Inflammatory macrophage treated with lipopolysaccharide for 4 hours (primary cell): ENCODE results near the gene TXNL4B.
A peak's percentile ranks its signal among the peaks of the same experiment; 100 is the strongest.

Experiments used
- DNase-seq: peaks from one replicate; pipeline ENCODE4 v3.0.0-alpha.2; 2020

Gene TXNL4B

DNA sequence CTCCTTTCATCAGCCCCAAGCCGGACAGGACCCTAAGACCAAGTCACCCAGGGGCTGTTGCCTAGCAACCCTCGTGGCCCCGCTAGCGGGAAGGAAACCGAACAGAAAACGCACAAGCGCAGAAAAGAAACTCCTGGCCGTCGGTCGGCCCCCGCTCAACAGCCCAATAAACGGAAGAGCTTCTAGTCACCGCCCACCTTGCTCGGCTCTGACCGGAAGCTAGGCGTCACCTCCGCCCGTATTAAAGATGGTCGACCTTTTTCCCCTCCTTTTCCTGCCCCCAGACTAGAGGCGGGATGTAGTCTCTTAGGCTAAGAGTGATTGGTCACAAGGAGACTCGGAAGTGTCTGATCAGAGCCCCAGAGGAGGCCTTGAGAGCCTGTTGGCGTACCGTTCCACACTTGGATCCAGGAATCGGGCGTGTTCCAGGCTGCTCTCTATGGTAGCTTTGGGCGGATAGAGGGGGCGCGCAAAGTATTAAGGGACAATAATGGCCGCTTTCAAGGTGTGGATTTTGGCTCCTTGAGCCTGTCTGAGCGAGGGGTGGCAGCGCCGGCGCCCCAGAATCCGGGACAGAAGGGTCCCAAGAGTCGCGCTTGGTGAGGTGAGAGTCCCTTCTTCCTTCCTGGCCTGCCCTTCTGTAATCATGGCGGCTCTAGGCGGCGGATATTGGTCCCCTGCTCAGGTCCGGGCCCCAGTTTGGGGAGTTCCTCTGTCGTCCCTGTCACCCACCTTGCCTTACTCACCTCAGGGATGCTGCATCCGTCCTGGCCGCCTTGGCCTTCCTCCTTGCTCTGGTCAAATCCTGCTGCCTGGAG, at the start of gene TXNL4B, which contains the start of gene DHX38:
TSS of gene TXNL4B (minus strand) at position 173 of the 818 bp plus-strand sequence. CDS start 2,871 bp downstream, outside the sequence.
TSS of gene DHX38 (plus strand) at position 400 of the 818 bp plus-strand sequence. CDS start 2,311 bp downstream, outside the sequence.
- peak; percentile 99 for DNase-seq

DNA sequence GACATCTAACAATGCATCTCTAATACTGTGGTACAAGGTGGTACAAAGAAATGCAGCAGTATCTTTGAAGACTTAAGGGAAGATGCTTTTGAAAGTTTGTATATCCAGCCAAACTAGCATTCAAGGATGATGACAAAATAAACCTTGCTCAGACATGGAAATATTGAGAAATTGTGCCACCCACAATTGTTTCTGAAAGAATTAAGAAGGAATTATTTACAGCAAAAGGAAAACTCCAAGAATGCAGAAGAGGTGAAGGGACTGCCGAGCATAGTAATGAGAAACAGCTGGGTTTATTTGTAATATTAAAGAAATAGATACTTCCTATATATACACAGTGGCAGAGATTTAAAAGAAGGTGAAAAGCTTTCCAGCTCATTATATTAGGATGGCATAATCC, 49.1 kb upstream of the TXNL4B start:
- peak; percentile 47 for DNase-seq

DNA sequence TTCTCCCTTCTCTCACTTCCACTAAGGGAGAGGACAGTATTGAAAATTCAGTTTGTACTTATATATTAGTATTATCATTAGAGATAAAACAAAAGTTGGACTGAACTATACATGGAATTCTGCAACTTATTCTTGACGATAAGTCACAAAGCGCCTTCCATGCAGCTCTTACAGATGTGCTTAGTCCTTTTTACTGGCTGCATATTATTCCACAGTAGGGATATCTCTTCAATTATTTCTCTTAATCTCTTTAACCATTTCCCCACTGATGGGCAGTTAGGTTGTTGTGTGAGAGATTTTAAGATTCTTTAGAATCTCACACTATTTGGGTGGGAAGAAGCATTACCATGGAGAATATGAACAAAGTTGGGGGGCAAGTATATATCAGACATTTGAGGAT, 46.5 kb upstream of the TXNL4B start:
- no peak for DNase-seq

DNA sequence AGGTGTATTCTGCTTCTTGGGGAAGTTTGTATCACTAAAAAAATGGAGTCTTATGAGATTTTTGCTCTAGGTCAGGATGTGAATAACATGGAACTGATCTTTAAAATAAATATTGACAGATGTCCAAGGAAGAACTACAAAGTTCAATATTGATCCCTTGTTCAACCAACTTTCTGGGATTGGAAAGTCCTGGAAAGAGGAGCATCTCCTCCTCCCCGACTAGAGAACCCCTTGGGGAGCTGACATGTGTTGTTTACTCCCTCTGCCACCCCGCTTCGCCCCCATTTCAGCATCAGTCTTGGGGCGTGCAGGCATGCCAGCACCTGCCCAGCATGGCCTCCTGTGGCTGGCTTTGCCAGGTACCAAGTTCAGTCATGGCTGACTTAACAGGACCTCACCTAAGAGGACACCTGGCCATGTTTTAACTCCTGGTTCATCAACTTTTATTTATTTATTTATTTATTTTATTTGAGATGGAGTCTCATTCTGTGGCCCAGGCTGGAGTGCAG, 44.7 kb upstream of the TXNL4B start:
- DNase-seq = no peak

DNA sequence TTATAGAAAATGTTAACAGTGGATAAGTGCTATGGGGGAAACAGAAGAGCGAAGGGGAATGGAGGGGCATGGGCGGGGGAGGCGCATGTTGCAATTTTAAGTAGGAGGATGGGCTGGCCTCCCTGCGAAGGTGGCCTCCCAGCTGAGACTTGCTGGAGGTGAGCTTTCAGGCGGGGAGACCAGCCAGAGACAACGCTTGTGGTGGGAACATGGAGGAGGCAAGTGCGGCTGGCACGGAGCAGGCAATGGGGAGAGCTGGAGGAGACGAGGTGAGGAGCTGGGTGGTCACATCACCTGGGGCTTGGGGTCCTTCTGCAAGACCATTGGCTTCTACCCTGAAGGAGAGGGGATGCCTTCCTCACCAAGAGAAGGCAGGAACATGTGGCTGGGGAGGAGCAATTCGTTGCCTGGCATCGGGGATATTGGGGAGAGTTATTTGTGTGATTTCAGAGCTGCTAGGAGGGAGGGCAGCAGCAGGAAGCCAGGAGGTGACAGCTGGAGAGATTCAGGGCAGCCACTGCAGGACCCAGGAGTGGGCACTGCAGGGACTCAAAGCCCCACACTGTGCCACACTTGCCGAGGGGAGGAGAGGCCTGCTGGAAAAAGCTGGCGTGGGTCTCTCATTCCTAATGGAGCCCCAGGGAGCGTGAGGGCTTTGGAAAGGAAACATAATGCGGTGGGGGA, 44.1 kb upstream of the TXNL4B start:
- DNase-seq = no peak

DNA sequence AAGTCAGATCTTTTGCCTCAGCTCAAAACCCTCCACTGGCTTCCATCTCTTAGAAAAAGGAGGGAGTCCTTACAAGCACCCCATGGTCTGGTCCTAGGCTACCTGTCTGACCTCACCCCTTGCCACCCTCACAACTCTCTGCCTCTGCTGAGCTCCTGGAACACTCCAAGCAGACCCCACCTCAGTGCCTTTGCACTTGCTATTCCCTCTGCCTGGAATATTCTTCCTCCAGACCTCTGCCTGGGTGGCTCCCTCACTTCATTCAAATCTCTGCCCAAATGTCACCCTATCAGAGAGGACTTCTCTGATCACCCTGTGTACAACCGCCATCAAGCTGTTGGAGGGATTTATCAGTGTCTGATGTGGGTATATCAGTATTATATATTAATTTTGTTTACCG, 41.1 kb upstream of the TXNL4B start:
- no peak for DNase-seq

DNA sequence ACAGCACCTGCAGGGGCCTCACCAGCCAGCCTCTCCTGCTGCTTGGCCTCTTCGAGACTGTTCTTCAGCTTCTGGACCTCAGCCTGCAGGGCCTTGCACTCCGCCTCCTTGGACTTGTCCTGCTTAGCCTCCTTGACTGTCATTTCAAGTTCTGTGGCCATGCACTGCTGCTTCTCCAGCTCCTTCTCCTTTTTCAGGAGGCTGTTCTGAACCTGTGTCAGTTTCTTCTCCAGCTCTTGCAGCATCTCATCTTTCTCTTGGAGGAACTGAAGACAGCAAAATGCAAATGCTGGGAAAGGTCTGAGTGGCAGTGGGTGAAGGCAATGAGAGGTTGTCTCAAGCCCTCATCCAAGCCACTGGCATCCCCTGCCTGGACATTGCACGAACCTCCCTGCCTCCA, 39.3 kb upstream of the TXNL4B start:
- DNase-seq = peak; percentile 37

DNA sequence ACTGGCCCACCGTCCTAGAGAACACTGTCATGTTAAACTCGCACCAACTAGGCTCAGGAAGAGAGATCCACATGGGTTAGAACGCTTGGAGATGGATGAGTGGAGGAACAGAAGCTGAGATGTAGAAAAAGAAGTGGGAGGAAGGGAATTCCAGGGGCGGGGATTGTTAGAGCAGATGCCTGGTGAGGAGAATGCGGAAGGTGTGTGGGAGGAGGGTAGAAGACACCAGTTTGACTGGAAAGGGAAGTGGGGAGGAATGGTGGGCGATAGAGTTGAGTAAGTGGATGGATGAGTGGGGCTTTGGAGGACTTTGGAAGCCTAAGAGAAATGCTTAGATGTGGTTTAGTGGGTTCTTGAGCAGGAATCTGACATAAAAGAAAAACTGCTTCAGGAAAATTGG, 37.6 kb upstream of the TXNL4B start:
- peak; percentile 95 for DNase-seq

DNA sequence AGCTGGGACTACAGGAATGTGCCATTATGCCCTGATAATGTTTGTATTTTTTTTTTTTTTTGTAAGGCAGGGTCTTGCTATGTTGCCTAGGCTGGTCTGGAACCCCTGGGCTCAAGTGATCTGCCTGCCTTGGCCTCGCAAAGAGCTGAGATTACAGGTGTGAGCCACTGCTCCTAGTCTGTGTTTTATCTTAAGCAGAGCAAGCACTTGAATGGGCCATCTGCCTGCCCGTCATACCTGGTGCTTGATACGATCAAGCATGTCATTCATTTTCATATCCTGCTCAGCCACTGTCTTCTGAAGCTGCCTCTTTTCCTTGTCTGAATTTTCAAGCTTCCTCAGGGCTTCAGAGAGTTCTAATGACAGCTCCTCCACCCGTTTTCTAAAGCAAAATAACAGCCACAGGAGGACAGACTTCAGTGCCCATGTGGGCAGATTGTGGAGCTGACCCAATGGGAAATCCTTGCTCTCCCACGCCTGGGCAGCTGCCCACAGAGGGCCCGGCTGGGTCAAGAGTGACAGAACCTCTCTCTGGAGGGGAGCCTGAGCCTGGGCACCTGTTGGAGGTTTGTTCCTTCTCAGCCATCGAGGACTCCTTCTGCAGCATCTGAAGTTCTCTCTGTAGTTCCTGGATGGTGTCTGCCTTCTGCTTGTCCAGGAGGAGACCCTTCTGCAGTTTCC, 36.7 kb upstream of the TXNL4B start:
- DNase-seq = peak; percentile 9

DNA sequence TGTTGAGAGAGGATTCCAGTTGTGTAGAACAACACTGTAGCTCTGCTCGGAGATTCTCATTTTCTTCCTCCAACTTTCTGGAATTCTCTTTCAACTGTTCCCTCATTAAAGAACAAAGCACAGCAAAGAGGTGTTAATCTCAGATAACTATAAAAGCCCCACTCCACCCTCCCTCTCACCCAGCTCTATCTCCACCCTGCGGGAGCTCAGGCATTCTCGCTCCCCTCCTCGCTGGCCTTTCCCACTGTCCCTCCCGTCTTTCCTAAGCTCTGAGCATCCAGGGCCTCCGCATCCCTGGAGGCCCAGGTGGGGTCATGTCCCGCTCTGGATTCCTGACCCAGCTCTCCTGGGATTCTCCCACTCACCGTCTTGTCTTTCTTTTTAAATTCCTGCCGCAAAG, 35.3 kb upstream of the TXNL4B start:
- no peak for DNase-seq

DNA sequence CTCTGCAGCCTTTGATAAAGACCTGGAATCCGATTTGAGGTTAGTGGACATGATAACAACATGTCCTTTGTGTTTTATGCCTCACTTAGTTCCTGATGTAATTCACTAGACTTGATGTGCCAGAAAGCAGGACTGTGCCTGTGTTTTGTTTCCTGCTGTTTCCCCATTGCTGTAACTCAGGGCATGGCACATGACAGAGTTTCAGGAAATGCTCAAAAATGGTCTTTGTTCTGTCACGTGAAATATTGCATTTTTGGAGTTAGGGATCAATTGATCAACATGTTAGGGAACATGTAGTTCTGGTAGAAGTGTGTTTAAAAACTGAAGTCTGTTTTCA, 33.0 kb upstream of the TXNL4B start:
- peak; percentile 46 for DNase-seq

DNA sequence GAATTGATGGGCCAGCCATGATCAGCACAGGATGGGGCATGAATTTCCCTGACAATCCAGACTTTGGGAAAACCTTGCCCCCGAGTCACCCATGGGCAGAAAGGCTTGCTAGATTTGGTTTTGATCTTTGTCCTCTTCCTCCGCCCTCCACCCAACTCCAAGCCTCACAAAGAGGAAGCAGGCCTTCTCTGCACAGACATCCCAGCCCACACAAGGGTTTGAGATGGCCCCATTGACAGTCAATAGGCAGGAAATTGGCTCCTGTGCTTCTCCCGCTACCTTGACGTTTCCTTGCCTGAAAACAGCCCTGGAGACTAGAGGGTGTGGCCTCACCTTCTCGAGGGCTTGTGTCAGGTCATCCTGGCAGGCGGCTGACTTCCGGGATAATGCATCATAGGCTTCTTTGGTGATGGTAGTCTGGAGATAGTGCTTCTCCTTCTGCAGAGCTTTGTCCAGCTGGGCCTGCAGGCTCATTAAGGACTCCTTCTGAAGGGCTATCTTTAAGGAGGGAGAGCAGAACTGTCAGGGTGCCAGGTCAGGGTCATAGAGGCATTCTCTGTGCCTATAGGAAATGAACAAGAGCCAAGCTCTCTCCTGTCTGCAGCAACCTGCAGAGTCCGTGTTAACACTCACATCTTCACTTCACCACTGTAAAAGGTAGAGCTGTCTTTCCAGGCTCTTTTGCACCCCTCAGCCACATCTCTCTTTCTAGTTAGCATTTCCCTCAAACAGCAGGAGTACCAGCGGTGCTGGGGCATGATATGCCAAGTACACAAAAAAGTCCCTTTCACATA, 32.4 kb upstream of the TXNL4B start:
- peak; percentile 74 for DNase-seq

DNA sequence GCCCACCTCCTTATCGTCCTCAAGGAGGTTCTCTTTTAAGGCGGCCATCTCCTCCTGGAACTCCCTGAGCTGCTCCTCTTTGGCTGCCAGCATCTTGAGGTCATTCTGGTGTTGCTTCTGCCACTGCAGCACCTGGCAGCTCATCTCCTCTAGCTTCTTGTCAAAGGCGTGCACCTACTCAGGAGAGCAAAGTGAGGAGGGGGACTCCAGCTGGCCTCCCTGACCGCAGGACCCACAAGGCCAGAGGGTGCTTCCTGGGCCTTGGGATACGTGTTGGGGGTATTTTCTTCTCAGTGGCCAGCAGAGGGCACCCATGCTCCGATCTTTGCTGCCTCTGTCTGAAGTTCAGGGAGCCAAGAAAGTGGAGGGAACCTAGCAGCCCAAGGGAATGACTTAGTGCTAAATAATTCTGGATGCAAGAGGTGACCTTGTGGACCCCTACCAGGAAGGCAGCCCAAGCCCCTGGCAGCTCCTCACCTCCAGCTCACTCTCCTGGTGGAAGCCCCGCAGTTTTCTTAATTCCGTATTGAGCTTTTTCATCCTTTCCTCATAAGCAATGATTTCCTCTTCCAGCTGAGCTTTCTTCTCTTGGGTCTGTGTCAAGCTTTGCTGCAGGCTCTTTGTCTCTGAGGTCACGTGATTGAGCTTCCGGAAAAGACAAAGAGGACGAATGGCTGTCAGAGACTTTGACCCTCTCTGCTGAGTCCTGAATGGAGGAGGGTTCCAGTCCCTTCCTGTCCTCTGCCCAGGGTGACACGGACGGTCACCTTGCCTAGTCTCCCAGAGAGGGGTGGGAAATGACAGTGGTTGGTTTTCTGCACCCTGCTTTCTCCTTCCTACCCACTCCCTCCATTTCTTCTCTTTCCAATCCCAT, 31.6 kb upstream of the TXNL4B start:
- DNase-seq = peak; percentile 69

DNA sequence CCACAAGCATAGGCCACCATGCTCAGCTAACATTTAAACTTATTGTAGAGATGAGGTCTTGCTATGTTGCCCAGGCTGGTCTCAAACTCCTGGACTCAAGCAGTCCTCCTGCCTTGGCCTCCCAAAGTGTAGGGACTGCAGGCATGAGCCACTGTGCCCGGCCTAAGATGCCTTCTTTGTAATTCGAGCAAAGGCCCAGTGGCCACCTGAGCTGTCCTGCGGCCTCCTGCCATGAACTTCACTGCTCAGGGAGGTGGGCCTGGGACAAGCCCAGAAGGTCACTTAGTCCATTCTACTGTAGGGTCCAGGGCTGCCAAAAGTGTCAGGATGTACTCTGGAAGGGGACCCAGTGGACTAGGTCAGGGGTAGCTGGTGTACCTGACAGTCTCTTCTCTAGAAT, 30.7 kb upstream of the TXNL4B start:
- DNase-seq = no peak

DNA sequence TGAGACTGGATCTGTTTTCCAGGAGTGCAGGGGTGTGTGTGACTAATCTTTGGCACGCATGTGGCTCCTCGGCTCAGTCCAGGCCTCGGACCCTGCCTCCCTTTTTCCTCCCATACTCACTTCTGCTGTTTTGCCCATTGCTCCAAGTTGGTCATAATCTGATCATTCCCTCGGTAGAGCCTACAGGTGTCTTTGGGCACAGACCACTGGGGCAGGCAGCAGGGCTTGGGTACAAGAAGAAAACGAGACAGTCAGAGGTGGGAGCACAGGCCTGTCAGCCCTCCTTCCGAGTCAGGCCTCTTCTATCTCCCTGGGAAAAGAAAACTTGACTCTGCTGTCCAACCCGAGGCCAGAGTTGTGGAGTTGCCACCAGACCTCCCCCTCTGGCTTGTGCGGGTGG, 30.0 kb upstream of the TXNL4B start:
- DNase-seq = no peak

DNA sequence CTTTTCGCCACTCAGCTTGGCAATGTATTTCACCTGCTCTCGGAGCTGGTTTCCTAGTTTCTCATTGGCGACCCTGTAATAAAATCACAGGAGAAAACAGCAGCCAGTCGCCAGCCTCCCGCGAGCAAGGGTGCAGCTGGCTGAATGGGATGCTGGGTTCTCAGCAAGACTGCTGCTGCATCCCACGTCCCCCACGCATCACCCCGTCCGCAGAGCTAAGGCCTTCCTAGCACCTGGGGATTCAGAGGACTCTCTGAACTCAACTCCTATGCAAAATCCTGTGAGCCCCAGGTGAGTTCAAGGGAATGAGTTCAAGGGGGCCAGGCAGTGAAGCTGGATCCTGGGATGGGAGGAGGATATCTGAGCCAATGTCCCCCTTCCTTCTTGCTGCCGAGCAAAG, 29.5 kb upstream of the TXNL4B start:
- no peak for DNase-seq

DNA sequence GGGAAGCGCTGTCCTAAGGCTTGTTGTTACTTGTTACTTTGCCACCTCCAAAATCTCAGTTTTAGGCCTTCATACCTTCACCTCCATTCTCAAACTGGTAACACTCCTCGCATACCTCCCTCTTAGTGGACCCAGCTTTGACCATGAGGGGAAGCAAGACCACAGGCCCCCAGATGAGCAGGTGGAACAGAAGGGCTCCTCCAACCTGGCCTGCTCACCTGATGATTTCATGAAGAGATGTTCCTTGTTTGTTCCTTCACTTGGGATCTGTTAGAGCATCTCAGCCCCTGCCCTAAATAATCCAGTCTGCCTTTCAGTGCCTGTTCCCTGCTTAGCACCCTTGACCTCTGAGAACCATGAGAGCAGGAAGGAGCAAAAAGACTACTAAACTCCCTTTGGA, 28.9 kb upstream of the TXNL4B start:
- no peak for DNase-seq

DNA sequence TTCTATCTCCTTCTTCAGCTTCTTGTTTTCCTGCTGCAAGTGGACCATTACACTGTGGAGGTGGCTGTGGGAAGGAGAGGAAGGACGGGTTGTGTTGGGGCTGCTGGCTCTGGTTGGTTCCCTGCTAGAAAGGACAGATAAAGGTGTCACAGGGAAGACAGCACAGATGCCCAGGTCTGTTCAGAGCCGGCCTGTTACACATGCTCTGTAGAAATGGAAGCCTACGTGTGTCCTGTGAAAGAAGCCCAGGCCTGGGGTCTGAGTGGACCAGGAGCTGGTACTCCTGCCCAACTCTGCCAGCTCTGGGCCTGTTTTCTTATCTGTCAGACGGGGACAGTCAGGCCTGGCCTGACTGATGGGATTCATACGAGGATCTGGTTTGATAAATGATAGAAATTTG, 26.6 kb upstream of the TXNL4B start:
- DNase-seq = no peak

DNA sequence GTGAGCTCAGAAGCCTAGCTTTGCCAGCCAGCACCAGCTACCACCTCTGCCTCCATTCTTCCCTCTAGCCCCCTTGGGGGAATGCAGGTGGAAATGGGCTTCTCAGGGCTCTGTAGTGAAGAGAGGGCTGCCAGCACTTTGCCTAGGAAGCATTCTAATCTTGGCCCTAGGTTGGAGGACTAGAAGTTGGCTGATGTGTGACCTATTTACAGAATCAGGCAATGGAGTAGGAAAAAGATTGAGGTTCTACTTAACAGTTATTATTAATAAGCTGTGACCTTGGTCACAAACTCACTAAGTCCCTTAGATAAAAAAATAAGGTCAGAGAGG, 20.2 kb upstream of the TXNL4B start:
- no peak for DNase-seq

DNA sequence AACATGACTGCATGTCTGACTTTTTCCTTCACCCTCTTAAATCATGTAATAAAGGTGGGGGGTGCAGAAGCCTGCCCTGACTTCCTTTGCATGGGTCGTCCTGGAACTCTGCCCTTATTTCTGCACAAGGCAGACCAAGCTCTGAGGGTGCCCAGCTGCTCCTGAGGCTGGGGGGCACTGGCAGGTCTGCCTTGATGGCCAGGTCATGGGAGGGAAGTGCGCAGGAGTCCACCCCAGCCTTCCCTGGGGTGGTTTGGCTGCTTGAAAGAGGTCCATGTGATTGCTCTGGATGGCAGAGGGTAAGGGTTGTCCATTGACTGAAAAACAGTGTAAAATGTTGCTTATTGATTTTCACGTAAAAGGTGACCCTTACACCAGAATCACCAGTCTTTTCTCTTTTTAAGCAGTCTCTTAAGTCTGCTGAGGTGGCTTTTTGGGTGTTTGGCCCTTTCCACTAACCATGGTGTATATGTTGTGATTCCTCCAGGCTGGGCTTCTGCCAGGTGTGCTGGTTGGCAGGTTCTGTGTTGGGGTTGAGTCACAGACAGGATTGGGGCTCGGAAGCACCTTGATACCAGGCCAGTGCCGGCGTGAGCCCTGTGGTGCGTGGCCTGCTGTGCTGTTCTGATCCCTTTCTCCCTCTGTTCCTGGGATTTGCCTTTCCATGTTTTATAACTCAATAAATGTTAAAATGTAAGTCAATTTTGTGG, 19.6 kb upstream of the TXNL4B start:
- DNase-seq = no peak

DNA sequence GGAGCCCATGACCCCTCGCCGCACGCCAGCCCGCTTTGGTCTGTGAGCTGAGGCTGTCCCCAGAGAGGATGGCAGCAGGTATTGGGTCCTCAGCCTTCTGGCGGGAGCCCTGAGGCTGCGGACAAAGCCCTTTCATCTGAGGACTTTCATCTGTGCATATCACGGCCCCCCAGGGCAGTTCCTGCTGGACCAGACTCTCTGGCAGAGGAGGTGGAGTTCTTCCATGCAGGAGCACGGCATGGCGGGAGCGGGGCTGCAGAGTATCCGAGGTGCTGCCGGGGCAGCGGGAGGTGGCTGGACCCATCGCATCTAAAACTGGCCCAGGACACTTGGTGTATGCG, 19.0 kb upstream of the TXNL4B start:
- no peak for DNase-seq
